Endodermal cell (in vitro differentiated cells): Measurements from ENCODE around the gene TMTC1. TPM values are rescaled to one million over a fixed set of nuclear protein-coding genes. Genes with fewer than 3 reads are reported as not detected.
A peak's percentile ranks its signal among the peaks of the same experiment; 100 is the strongest.

Experiments
- DNase-seq: peaks from one replicate; pipeline ENCODE4 v3.0.0-alpha.2; 2017
- H3K27ac ChIP-seq: 2 replicates; pipeline ENCODE4 v1.5.1; 2013; ENCODE audit warnings: mild to moderate bottlenecking, low read depth, low read length, moderate library complexity
- H3K27me3 ChIP-seq: 2 replicates; pipeline ENCODE4 v1.6.1; 2013; ENCODE audit warnings: mild to moderate bottlenecking, low read length, moderate library complexity; ENCODE audit not compliant: insufficient read depth, control insufficient read depth, poor library complexity, severe bottlenecking
- H3K36me3 ChIP-seq: 2 replicates; pipeline ENCODE4 v1.7.0; 2013; ENCODE audit warnings: mild to moderate bottlenecking, low read length, moderate library complexity; ENCODE audit not compliant: control insufficient read depth, insufficient read depth
- H3K4me1 ChIP-seq: one replicate; pipeline ENCODE4 v1.7.0; 2013; ENCODE audit warnings: low read length; ENCODE audit not compliant: control insufficient read depth, insufficient read depth
- H3K4me3 ChIP-seq: 2 replicates; pipeline ENCODE4 v1.5.1; 2013; ENCODE audit warnings: mild to moderate bottlenecking, low read length, moderate library complexity
- H3K9ac ChIP-seq: 2 replicates; pipeline ENCODE4 v1.6.1; 2013; ENCODE audit warnings: mild to moderate bottlenecking, low read length, moderate library complexity; ENCODE audit not compliant: poor library complexity, severe bottlenecking; ENCODE audit errors: extremely low read depth
- H3K9me3 ChIP-seq: 2 replicates; pipeline ENCODE4 v1.6.1; 2013; ENCODE audit warnings: mild to moderate bottlenecking, low read length, moderate library complexity; ENCODE audit not compliant: control insufficient read depth
- H3K27ac Mint-ChIP-seq: 2 replicates; pipeline ENCODE4 v1.8.0; 2020; ENCODE audit warnings: mixed read lengths
- H3K27me3 Mint-ChIP-seq: 2 replicates; pipeline ENCODE4 v1.8.0; 2021; ENCODE audit warnings: mild to moderate bottlenecking, mixed read lengths; ENCODE audit not compliant: insufficient read depth
- H3K36me3 Mint-ChIP-seq: 2 replicates; pipeline ENCODE4 v1.8.0; 2020; ENCODE audit warnings: low read depth, mixed read lengths
- H3K4me1 Mint-ChIP-seq: 2 replicates; pipeline ENCODE4 v1.8.0; 2020; ENCODE audit warnings: mixed read lengths
- H3K4me3 Mint-ChIP-seq: 2 replicates; pipeline ENCODE4 v1.8.0; 2020; ENCODE audit warnings: mild to moderate bottlenecking, moderate library complexity, mixed read lengths
- H3K9me3 Mint-ChIP-seq: 2 replicates; pipeline ENCODE4 v1.8.0; 2020; ENCODE audit warnings: mild to moderate bottlenecking, mixed read lengths
- CTCF ChIP-seq: fragments of 200-600 bp; sonication (generic); conservative IDR thresholded peaks from 2 replicates; pipeline ENCODE4 v1.5.0; 2021; ENCODE audit warnings: antibody characterized with exemption, mild to moderate bottlenecking
- WGBS, 2 experiments: methylation state at CpG; one replicate each; pipeline versions ENCODE4 v1.1.5 to v1.1.7; 2013; ENCODE audit warnings: missing lambda C conversion rate in 2 of 2, mixed read lengths in 1 of 2; ENCODE audit not compliant: insufficient coverage in 1 of 2, insufficient read length in 1 of 2; 5-methylcytosine and 5-hydroxymethylcytosine counted together
- total RNA-seq, 2 donors: library from RNA; stranded (reverse); fragmentation: NEBNext Ultra II Directional in 1 of 2; extraction: Animal tissue kit (Norgen Biotek cat#: 25700) in 1 of 2; gene quantifications; 2 replicates in 1 of 2; 3 replicates in 1 of 2; pipeline ENCODE4 v1.2.1, GENCODE V29; 2021

The TMTC1 gene
- total RNA-seq, 2 donors from 2014 or later = 31.6 to 71.0 TPM

- peak overlapping the region; percentile 5 for H3K27ac Mint-ChIP-seq
- Histone ChIP-seq H3K27ac (no peak overlapping the region), H3K36me3 (peaks cover 9% of the 10 kb centered on the region), H3K27me3 (no peaks in the 10 kb centered on the region), H3K4me1 (peaks cover 10% of the 10 kb centered on the region), H3K9me3 (no peaks in the 10 kb centered on the region), H3K4me3 (no peak overlapping the region), H3K9ac (no peak overlapping the region)
- TF ChIP-seq CTCF = no peak
- no peak for DNase-seq
- 73 to 80% methylated on average over 1 of the region's 1 CpG for WGBS, 2 experiments
- no peaks in the 10 kb centered on the region for H3K9me3 Mint-ChIP-seq
- H3K4me1 Mint-ChIP-seq = peaks cover 53% of the 10 kb centered on the region
- no peak overlapping the region for H3K4me3 Mint-ChIP-seq
- H3K36me3 Mint-ChIP-seq = peaks cover 42% of the 10 kb centered on the region
- H3K27me3 Mint-ChIP-seq = no peaks in the 10 kb centered on the region
Measured at GRCh38 chr12:29617407-29617803, 166.3 kb downstream of the TMTC1 start.

- Histone ChIP-seq H3K27ac (no peak overlapping the region), H3K27me3 (no peaks in the 10 kb centered on the region), H3K9me3 (no peaks in the 10 kb centered on the region), H3K36me3 (peaks cover 9% of the 10 kb centered on the region), H3K4me3 (no peak overlapping the region), H3K4me1 (peaks cover 13% of the 10 kb centered on the region), H3K9ac (no peak overlapping the region)
- H3K27ac Mint-ChIP-seq = peak overlapping the region; percentile 5
- no peak for TF ChIP-seq CTCF
- H3K4me1 Mint-ChIP-seq = peaks cover 56% of the 10 kb centered on the region
- no peak for DNase-seq
- H3K4me3 Mint-ChIP-seq = no peak overlapping the region
- no peaks in the 10 kb centered on the region for H3K9me3 Mint-ChIP-seq
- no peaks in the 10 kb centered on the region for H3K27me3 Mint-ChIP-seq
- H3K36me3 Mint-ChIP-seq = peaks cover 44% of the 10 kb centered on the region
- WGBS, 2 experiments = 80 to 82% methylated on average over 3 to 5 of the region's 6 CpGs
Measured at GRCh38 chr12:29616664-29617406, 166.9 kb downstream of the TMTC1 start.

- Histone ChIP-seq H3K4me1 (peaks cover 19% of the 10 kb centered on the region), H3K36me3 (peaks cover 9% of the 10 kb centered on the region), H3K4me3 (no peak overlapping the region), H3K9me3 (no peaks in the 10 kb centered on the region), H3K27ac (no peak overlapping the region), H3K27me3 (no peaks in the 10 kb centered on the region), H3K9ac (no peak overlapping the region)
- WGBS, 2 experiments = 95 to 100% methylated on average over 1 to 2 of the region's 2 CpGs
- Mint-ChIP-seq H3K4me1 (peaks cover 66% of the 10 kb centered on the region), H3K4me3 (no peak overlapping the region), H3K9me3 (no peaks in the 10 kb centered on the region), H3K27me3 (no peaks in the 10 kb centered on the region), H3K36me3 (peaks cover 28% of the 10 kb centered on the region), H3K27ac (no peak overlapping the region)
- no peak for DNase-seq
- TF ChIP-seq CTCF = no peak
Measured at GRCh38 chr12:29614694-29615325, 168.9 kb downstream of the TMTC1 start.
